Lower leg skin (tissue), 4 donors: ENCODE measurements around the gene CLEC16A. TPM values are rescaled to one million over a fixed set of nuclear protein-coding genes. Genes with fewer than 3 reads are reported as not detected.

ENCODE experiments used
- DNase-seq, 2 donors: peaks; one replicate each; pipeline ENCODE4 v3.0.0-alpha.2; 2019; ENCODE audit warnings: low spot score in 2 of 2
- H3K4me3 ChIP-seq: fragments of 200-600 bp; sonication (generic); 2 replicates; pipeline ENCODE4 v1.5.1; 2017; ENCODE audit warnings: mild to moderate bottlenecking, low read depth; ENCODE audit not compliant: poor library complexity, severe bottlenecking
- CTCF ChIP-seq, 3 donors: fragments of 450-650 bp; IDR thresholded peaks; one replicate each; pipeline ENCODE4 v1.5.1; 2016; ENCODE audit warnings: antibody characterized with exemption in 3 of 3, mild to moderate bottlenecking in 3 of 3, moderate library complexity in 2 of 3
- POLR2A ChIP-seq, 2 donors: fragments of 450-650 bp; IDR thresholded peaks; one replicate each; pipeline ENCODE4 v1.6.1; 2016 to 2017; ENCODE audit warnings: antibody characterized with exemption in 2 of 2, mild to moderate bottlenecking in 1 of 2, moderate library complexity in 1 of 2
- WGBS, 2 donors: methylation state at CpG; one replicate each; pipeline ENCODE4 v1.1.5; 2018; 5-methylcytosine and 5-hydroxymethylcytosine counted together
- intact Hi-C: fragments of 100-400 bp; cut with DNase I; formaldehyde crosslinking; loops from one replicate; pipeline ENCODE4 v1.15.0; 2023; ENCODE audit warnings: low total_unique reads
- total RNA-seq, 4 donors: library from RNA; depleted of rRNA; stranded (reverse); fragments of >200 nt; gene quantifications; one replicate each; pipeline ENCODE4 v1.1.0, GENCODE V29; 2016

CLEC16A gene
- total RNA-seq, 4 donors from 2014 or later, result 26.8 to 30.0 (median 29.5) TPM

GRCh38 chr16:11004351-11004750, 60.0 kb downstream of the CLEC16A start:
- no peak overlapping the region for H3K4me3 ChIP-seq
- intact Hi-C loops, result no loop called here
- no peak for TF ChIP-seq POLR2A (IDR thresholded peaks at IDR 0.05)
- no peak for TF ChIP-seq CTCF (IDR thresholded peaks at IDR 0.05)
- 50 to 57% methylated on average over 4 of the region's 4 CpGs for WGBS, 2 donors
- DNase-seq, result peak in 1 of 2 donors; percentile 47

DNA sequence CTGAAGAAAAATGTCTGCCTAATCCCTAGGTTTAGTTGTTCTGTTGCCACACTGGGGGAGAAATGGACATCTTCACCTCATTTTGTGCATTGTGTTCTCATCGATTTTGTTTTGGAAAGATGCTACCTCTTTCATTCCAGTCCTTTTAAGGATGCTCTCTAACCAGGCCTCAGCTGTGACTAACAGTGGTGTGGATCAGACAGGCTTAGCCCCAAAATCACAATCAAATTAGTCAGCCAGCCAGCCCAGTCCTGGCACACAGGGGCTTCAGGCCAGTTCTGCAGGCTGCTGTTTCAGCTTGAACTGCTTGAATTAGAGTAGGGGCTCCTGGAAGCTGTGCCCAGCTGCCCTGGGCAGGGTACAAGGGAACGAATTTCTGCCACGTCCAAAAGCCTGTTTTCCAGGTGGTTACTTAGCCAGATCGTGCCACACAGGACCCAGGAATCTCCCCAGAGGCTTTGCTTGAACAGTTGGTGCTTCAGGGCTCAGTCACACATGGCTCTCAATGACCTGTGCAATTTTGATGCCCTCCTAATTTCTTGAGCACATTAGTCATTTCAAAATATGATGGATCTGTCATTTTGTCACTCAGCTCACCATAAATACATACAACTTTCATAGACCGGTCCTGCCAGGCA, 60.7 kb downstream of the CLEC16A start:
- no peak overlapping the region for H3K4me3 ChIP-seq
- 62% methylated on average over 4 to 5 of the region's 5 CpGs for WGBS, 2 donors
- intact Hi-C loops, result no loop called here
- TF ChIP-seq CTCF (IDR thresholded peaks at IDR 0.05) (no peak), POLR2A (IDR thresholded peaks at IDR 0.05) (no peak)
- no peak for DNase-seq

DNA sequence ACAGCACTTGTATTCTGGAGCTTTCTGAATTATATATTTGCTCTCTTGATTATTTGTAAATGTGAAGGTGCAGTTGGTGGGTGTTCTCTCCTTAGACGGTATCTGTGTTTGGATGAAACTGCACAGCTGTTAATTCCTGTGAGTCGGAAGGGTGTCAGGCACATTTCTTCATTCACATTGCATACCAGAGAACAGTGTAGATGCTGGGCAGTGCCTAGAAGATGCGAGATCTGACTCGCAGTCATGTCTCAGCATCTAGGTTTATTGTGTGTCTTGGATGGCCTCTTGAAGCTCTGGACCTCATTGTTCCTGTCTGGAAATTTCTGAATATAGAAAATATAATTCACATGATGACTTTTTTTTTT, 61.2 kb downstream of the CLEC16A start:
- no peak for TF ChIP-seq CTCF (IDR thresholded peaks at IDR 0.05)
- intact Hi-C loops, result no loop called here
- no peak for DNase-seq
- WGBS, 2 donors, result 64 to 65% methylated on average over 4 of the region's 4 CpGs
- no peak overlapping the region for H3K4me3 ChIP-seq

- no peak for DNase-seq
- H3K4me3 ChIP-seq, result no peak overlapping the region
- intact Hi-C loops, result no loop called here
- TF ChIP-seq CTCF (IDR thresholded peaks at IDR 0.05) (no peak), POLR2A (IDR thresholded peaks at IDR 0.05) (no peak)
- WGBS, 2 donors, result 83 to 86% methylated on average over 2 of the region's 2 CpGs
Measured at GRCh38 chr16:11006656-11007055, 62.3 kb downstream of the CLEC16A start.

DNA sequence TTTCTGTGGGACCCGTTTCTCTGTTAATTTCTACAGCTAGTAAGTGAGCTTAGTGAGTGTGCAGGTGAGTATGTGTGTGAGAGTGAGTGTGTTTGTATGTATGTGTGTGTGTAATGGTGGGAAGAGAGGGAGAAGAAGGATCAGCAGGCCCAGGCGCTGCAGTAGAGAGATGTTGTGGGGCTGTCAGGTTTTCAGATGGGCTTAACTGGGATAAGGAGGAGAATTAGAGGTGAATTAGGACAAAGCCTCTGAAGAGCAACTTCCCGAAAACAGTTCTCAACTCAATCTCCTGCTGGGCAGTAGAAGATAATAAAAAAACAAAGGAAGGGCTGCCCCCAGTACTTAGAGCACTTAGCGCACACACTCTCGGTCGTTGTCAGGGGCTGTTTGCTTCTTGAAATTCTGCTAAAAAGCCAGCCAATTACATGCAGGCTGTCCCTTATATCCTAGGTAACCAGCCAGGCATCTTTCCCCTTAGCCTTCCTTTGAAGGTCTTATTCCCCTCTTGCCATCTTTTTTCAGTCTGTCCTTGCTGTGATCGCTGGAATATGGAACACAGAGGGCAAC, 63.4 kb downstream of the CLEC16A start:
- TF ChIP-seq CTCF (IDR thresholded peaks at IDR 0.05) (no peak), POLR2A (IDR thresholded peaks at IDR 0.05) (no peak)
- H3K4me3 ChIP-seq, result no peak overlapping the region
- no peak for DNase-seq
- 93 to 94% methylated on average over 7 of the region's 7 CpGs for WGBS, 2 donors
- intact Hi-C loops, result no loop called here
